IMR-90 (cell line): ENCODE measurements around the gene HCN4. TPM values are rescaled to one million over a fixed set of nuclear protein-coding genes. Genes with fewer than 3 reads are reported as not detected.

Experiments used
- ATAC-seq: fragments of 200-7000 bp; cut with Tn5 transposase; 2 replicates; pipeline ENCODE4 v1.9.1; 2020; ENCODE audit warnings: low read depth, mild to moderate bottlenecking, moderate library complexity
- BruUV-seq: library from RNA; stranded (reverse); fragments of 400-500 nt; replicated peaks from 2 replicates; lab custom pipeline; 2021; lab: Mats Ljungman, UMichigan
- CTCF ChIA-PET: fragments of 300-600 bp; formaldehyde crosslinking; extraction: SDS; loops from one replicate; lab custom pipeline; 2021; ENCODE audit warnings: antibody characterized with exemption; lab: Yijun Ruan, JAX
- POLR2A ChIA-PET: fragments of 300-600 bp; sonication (Branson Sonifier 250); formaldehyde crosslinking; loops from one replicate; lab custom pipeline; 2022; ENCODE audit warnings: antibody characterized with exemption; ENCODE audit not compliant: unreplicated experiment; lab: Charles Lee
- DNase-seq: peaks from one replicate; pipeline ENCODE4 v3.0.0; 2013
- H2AFZ ChIP-seq: replicated peaks from 2 replicates; pipeline ENCODE3; 2013; ENCODE audit warnings: low read length, mild to moderate bottlenecking; ENCODE audit not compliant: poor library complexity
- H2AK5ac ChIP-seq: 2 replicates; pipeline ENCODE4 v1.6.1; 2013; ENCODE audit warnings: low read depth, low read length, inconsistent platforms
- H2AK9ac ChIP-seq: replicated peaks from 2 replicates; pipeline ENCODE3; 2013; ENCODE audit warnings: mild to moderate bottlenecking, low read depth, low read length, moderate library complexity; ENCODE audit not compliant: poor library complexity
- H2BK120ac ChIP-seq: 2 replicates; pipeline ENCODE4 v1.6.1; 2013; ENCODE audit warnings: low read depth, low read length, inconsistent platforms
- H2BK15ac ChIP-seq: 3 replicates; pipeline ENCODE4 v1.6.1; 2013; ENCODE audit warnings: low read depth, low read length, inconsistent platforms
- H2BK20ac ChIP-seq: 2 replicates; pipeline ENCODE4 v1.6.1; 2013; ENCODE audit warnings: low read depth, mild to moderate bottlenecking, inconsistent platforms, low read length, moderate library complexity
- H2BK5ac ChIP-seq: 2 replicates; pipeline ENCODE4 v1.6.1; 2013; ENCODE audit warnings: mild to moderate bottlenecking, low read depth, low read length, inconsistent platforms; ENCODE audit not compliant: poor library complexity, severe bottlenecking
- H3K14ac ChIP-seq: replicated peaks from 2 replicates; pipeline ENCODE4 v1.6.1; 2013; ENCODE audit warnings: low read depth, low read length, inconsistent platforms
- H3K18ac ChIP-seq: 2 replicates; pipeline ENCODE4 v1.6.1; 2013; ENCODE audit warnings: low read depth, low read length, control low read depth
- H3K23ac ChIP-seq: 2 replicates; pipeline ENCODE4 v1.6.1; 2013; ENCODE audit warnings: low read depth, low read length, inconsistent platforms
- H3K27ac ChIP-seq: 2 replicates; pipeline ENCODE4 v1.5.1; 2013; ENCODE audit warnings: mild to moderate bottlenecking, control low read depth, low read length; ENCODE audit not compliant: insufficient read depth
- H3K27me3 ChIP-seq: 2 replicates; pipeline ENCODE4 v1.6.1; 2013; ENCODE audit warnings: low read length; ENCODE audit not compliant: control insufficient read depth, insufficient read depth
- H3K36me3 ChIP-seq: 2 replicates; pipeline ENCODE4 v1.6.1; 2013; ENCODE audit warnings: low read length, mixed read lengths; ENCODE audit not compliant: control insufficient read depth, insufficient read depth
- H3K4ac ChIP-seq: 2 replicates; pipeline ENCODE4 v1.6.1; 2013; ENCODE audit warnings: low read depth, low read length, inconsistent platforms
- H3K4me1 ChIP-seq: 2 replicates; pipeline ENCODE4 v1.6.1; 2013; ENCODE audit warnings: low read length, mixed read lengths; ENCODE audit not compliant: control insufficient read depth, insufficient read depth
- H3K4me2 ChIP-seq: 2 replicates; pipeline ENCODE4 v1.6.1; 2013; ENCODE audit warnings: low read depth, mild to moderate bottlenecking, control low read depth, low read length, moderate library complexity
- H3K4me3 ChIP-seq: 2 replicates; pipeline ENCODE4 v1.5.1; 2013; ENCODE audit warnings: low read depth, mild to moderate bottlenecking, control low read depth, low read length, moderate library complexity; ENCODE audit not compliant: insufficient read depth
- H3K56ac ChIP-seq: 2 replicates; pipeline ENCODE4 v1.6.1; 2013; ENCODE audit warnings: low read length, inconsistent platforms; ENCODE audit not compliant: insufficient read depth; ENCODE audit errors: extremely low read depth
- H3K79me1 ChIP-seq, 2 experiments: 2 replicates each; pipeline ENCODE4 v1.6.1; 2013; ENCODE audit warnings: low read length in 2 of 2, inconsistent platforms in 1 of 2, low read depth in 1 of 2
- H3K9ac ChIP-seq: 2 replicates; pipeline ENCODE4 v1.6.1; 2013; ENCODE audit warnings: low read depth, low read length, control low read depth
- H3K9me1 ChIP-seq: 2 replicates; pipeline ENCODE4 v1.6.1; 2013; ENCODE audit warnings: low read length, inconsistent platforms; ENCODE audit not compliant: insufficient read depth
- H3K9me3 ChIP-seq: 2 replicates; pipeline ENCODE4 v1.6.1; 2013; ENCODE audit warnings: low read length; ENCODE audit not compliant: control insufficient read depth, insufficient read depth
- H4K20me1 ChIP-seq: 2 replicates; pipeline ENCODE4 v1.6.1; 2013; ENCODE audit warnings: low read length, inconsistent platforms; ENCODE audit not compliant: insufficient read depth
- H4K5ac ChIP-seq: 2 replicates; pipeline ENCODE4 v1.6.1; 2013; ENCODE audit warnings: mild to moderate bottlenecking, low read depth, low read length, control low read depth
- H4K8ac ChIP-seq, 2 experiments: 2 replicates each; pipeline ENCODE4 v1.6.1; 2013; ENCODE audit warnings: low read depth in 2 of 2, low read length in 2 of 2, control low read depth in 1 of 2, inconsistent platforms in 1 of 2
- H4K91ac ChIP-seq: 2 replicates; pipeline ENCODE4 v1.6.1; 2013; ENCODE audit warnings: low read depth, low read length, inconsistent platforms; ENCODE audit not compliant: insufficient read depth
- BHLHE40 ChIP-seq: fragments of 150-350 bp; IDR thresholded peaks from 2 replicates; pipeline ENCODE4 v1.6.1; 2016; ENCODE audit warnings: mild to moderate bottlenecking, low read depth, low read length
- CEBPB ChIP-seq: IDR thresholded peaks from 2 replicates; pipeline ENCODE4 v1.6.1; 2012; ENCODE audit warnings: low read depth, low read length, improper control_type of control experiment
- CHD1 ChIP-seq: IDR thresholded peaks from 2 replicates; pipeline ENCODE4 v1.6.1; 2012; ENCODE audit warnings: low read depth, low read length, improper control_type of control experiment
- CTCF ChIP-seq: conservative IDR thresholded peaks from 2 replicates; pipeline ENCODE4 v1.5.1; 2012; ENCODE audit warnings: mild to moderate bottlenecking, low read depth, low read length, improper control_type of control experiment
- ELK1 ChIP-seq: fragments of 150-350 bp; IDR thresholded peaks from 2 replicates; pipeline ENCODE4 v1.6.1; 2016; ENCODE audit warnings: low read depth, mild to moderate bottlenecking, low read length, moderate library complexity, borderline replicate concordance
- FOS ChIP-seq: fragments of 150-350 bp; IDR thresholded peaks from 2 replicates; pipeline ENCODE4 v1.6.1; 2016; ENCODE audit warnings: low read depth, low read length
- MAFK ChIP-seq: IDR thresholded peaks from 2 replicates; pipeline ENCODE4 v1.6.1; 2012; ENCODE audit warnings: low read depth, low read length, improper control_type of control experiment
- MXI1 ChIP-seq: IDR thresholded peaks from 2 replicates; pipeline ENCODE4 v1.6.1; 2012; ENCODE audit warnings: low read depth, mild to moderate bottlenecking, low read length, moderate library complexity, borderline replicate concordance
- NFE2L2 ChIP-seq: fragments of 150-350 bp; IDR thresholded peaks from 2 replicates; pipeline ENCODE4 v1.6.1; 2016; ENCODE audit warnings: low read depth, mild to moderate bottlenecking, low read length
- RAD21 ChIP-seq: IDR thresholded peaks from 2 replicates; pipeline ENCODE4 v1.6.1; 2012; ENCODE audit warnings: low read length, improper control_type of control experiment
- RCOR1 ChIP-seq: IDR thresholded peaks from 2 replicates; pipeline ENCODE4 v1.6.1; 2012; ENCODE audit warnings: mild to moderate bottlenecking, low read length, improper control_type of control experiment; ENCODE audit not compliant: insufficient replicate concordance
- SMC3 ChIP-seq: fragments of 150-350 bp; IDR thresholded peaks from 2 replicates; pipeline ENCODE4 v1.6.1; 2016; ENCODE audit warnings: low read depth, mild to moderate bottlenecking, antibody characterized with exemption, low read length, moderate library complexity
- USF2 ChIP-seq: fragments of 150-350 bp; IDR thresholded peaks from 2 replicates; pipeline ENCODE4 v1.6.1; 2017; ENCODE audit warnings: mild to moderate bottlenecking, antibody characterized with exemption, low read length, low read depth
- WGBS, 2 experiments: methylation state at CpG; one replicate each; pipeline versions ENCODE4 v1.1.5 to v1.1.7; 2013; ENCODE audit warnings: missing lambda C conversion rate in 2 of 2; ENCODE audit not compliant: insufficient read length in 1 of 2; ENCODE audit errors: extremely low coverage in 2 of 2; 5-methylcytosine and 5-hydroxymethylcytosine counted together
- dilution Hi-C: fragments of 300-500 bp; cut with HindIII; formaldehyde crosslinking; loops from one replicate; pipeline ENCODE4 v1.14.3; 2018; ENCODE audit warnings: low sequenced_read_pairs; ENCODE audit not compliant: unreplicated experiment
- in situ Hi-C: fragments of 300-500 bp; cut with MboI; formaldehyde crosslinking; loops from 3 replicates; pipeline ENCODE4 v1.14.3; 2019; ENCODE audit warnings: low sequenced_read_pairs, inconsistent platforms, mixed read lengths
- intact Hi-C: fragments of 100-400 bp; cut with micrococcal nuclease; formaldehyde crosslinking; loops from 2 replicates; pipeline ENCODE4 v1.10.0; 2022
- polyA plus RNA-seq, 3 experiments: library from polyadenylated mRNA; depleted of rRNA; stranded (reverse); fragments of >200 nt; gene quantifications; 2 replicates each; pipeline ENCODE4 v1.2.3, GENCODE V29; 2012; ENCODE audit warnings: low replicate concordance in 1 of 3
- total RNA-seq: library from RNA; depleted of rRNA; stranded (reverse); fragments of >200 nt; gene quantifications from 2 replicates; pipeline ENCODE4 v1.2.3, GENCODE V29; 2012

Gene HCN4
- total and polyA plus RNA-seq, 2 of the 4 experiments (the other 2 are of a cell fraction): not detected

GRCh38 chr15:73336756-73337155, 32.0 kb downstream of the HCN4 start:
- no peak overlapping the region for H3K27ac ChIP-seq
- TF ChIP-seq SMC3: no peak
- no peak for TF ChIP-seq USF2
- no peak for TF ChIP-seq CHD1
- no peak for TF ChIP-seq BHLHE40
- no peak for TF ChIP-seq NFE2L2
- TF ChIP-seq CTCF: no peak
- no peak for TF ChIP-seq MXI1
- no peak for TF ChIP-seq RCOR1
- TF ChIP-seq CEBPB: no peak
- TF ChIP-seq FOS: no peak
- TF ChIP-seq MAFK: no peak
- TF ChIP-seq ELK1: no peak
- TF ChIP-seq RAD21: no peak
- H3K14ac ChIP-seq: no peak overlapping the region
- no peak overlapping the region for H2AK5ac ChIP-seq
- no peak overlapping the region for H2BK120ac ChIP-seq
- 69% methylated on average over 6 of the region's 7 CpGs; no CpG with 5 or more reads in 1 of the 2 experiments for WGBS, 2 experiments
- H2BK15ac ChIP-seq: no peak overlapping the region
- H4K5ac ChIP-seq: no peak overlapping the region
- BruUV-seq: no TSS peak
- peaks cover 54% of the 10 kb centered on the region for H3K27me3 ChIP-seq
- in situ Hi-C loops (no loop called here), intact Hi-C loops (no loop called here), dilution Hi-C loops (no loop called here)
- no peak overlapping the region for H3K23ac ChIP-seq
- H4K8ac ChIP-seq: no peak overlapping the region
- ATAC-seq (no peak), DNase-seq (no peak)
- H3K9me1 ChIP-seq: no peaks in the 10 kb centered on the region; the same call in 1 of the 2 replicates
- H3K4me2 ChIP-seq: no peak overlapping the region
- no peaks in the 10 kb centered on the region for H3K79me1 ChIP-seq
- H4K20me1 ChIP-seq: no peaks in the 10 kb centered on the region; the same call in 1 of the 2 replicates
- no peaks in the 10 kb centered on the region for H3K9me3 ChIP-seq
- H3K4me1 ChIP-seq: no peaks in the 10 kb centered on the region
- no peak overlapping the region for H2BK20ac ChIP-seq
- no peak overlapping the region for H2AK9ac ChIP-seq
- H4K91ac ChIP-seq: no peak overlapping the region
- no peak overlapping the region for H3K18ac ChIP-seq
- ChIA-PET POLR2A (no interaction called here), CTCF (no interaction called here)
- H2AFZ ChIP-seq: no peak overlapping the region
- no peak overlapping the region for H3K4me3 ChIP-seq
- no peaks in the 10 kb centered on the region for H3K36me3 ChIP-seq
- H3K56ac ChIP-seq: no peak overlapping the region
- H3K4ac ChIP-seq: no peak overlapping the region
- H2BK5ac ChIP-seq: no peak overlapping the region
- H3K9ac ChIP-seq: no peak overlapping the region
